22Rv1 (cell line): Measurements from ENCODE around the gene PALD1.

Source experiments
- ZFX ChIP-seq: fragments of 450-650 bp; IDR thresholded peaks from 2 replicates; pipeline ENCODE4 v1.6.1; 2017; ENCODE audit warnings: antibody characterized with exemption, borderline replicate concordance
- TF ChIP-seq, protein P1 (sequence below): fragments of 450-650 bp; IDR thresholded peaks from 2 replicates; pipeline ENCODE4 v1.5.1; 2017; ENCODE audit warnings: mild to moderate bottlenecking

DNA sequence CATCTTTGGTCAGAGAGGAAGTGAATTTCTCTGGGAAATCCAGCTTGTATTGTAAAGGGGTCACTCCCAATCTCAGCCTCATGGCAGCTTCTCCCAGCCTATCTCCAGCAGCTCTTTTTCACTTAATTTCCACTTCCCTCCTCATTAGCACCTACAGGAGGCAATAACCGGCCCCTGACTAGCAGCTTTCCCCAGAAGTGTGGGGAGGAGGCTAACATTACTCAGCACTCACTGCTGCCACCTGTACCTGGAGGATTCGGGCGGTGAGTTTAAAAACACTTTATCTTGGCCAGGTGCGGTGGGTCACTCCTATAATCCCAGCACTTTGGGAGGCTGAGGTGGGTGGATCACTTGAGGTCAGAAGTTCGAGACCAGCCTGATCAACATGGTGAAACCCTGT is 40.8 kb upstream of the PALD1 start:
- TF ChIP-seq, protein P1, sequence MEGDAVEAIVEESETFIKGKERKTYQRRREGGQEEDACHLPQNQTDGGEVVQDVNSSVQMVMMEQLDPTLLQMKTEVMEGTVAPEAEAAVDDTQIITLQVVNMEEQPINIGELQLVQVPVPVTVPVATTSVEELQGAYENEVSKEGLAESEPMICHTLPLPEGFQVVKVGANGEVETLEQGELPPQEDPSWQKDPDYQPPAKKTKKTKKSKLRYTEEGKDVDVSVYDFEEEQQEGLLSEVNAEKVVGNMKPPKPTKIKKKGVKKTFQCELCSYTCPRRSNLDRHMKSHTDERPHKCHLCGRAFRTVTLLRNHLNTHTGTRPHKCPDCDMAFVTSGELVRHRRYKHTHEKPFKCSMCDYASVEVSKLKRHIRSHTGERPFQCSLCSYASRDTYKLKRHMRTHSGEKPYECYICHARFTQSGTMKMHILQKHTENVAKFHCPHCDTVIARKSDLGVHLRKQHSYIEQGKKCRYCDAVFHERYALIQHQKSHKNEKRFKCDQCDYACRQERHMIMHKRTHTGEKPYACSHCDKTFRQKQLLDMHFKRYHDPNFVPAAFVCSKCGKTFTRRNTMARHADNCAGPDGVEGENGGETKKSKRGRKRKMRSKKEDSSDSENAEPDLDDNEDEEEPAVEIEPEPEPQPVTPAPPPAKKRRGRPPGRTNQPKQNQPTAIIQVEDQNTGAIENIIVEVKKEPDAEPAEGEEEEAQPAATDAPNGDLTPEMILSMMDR = no peak
- TF ChIP-seq ZFX = no peak
